T-helper 22 cell (primary cell): ENCODE measurements around the gene LAMB3.

Experiments
- DNase-seq: peaks from one replicate; pipeline ENCODE4 v3.0.0-alpha.2; 2020; ENCODE audit warnings: low read depth

The LAMB3 gene

GRCh38 chr1:209595599-209596285 is 56.5 kb downstream of the LAMB3 start:
- no peak for DNase-seq

GRCh38 chr1:209595028-209595427 is 57.2 kb downstream of the LAMB3 start:
- DNase-seq: no peak

GRCh38 chr1:209594440-209594839 is 57.8 kb downstream of the LAMB3 start:
- no peak for DNase-seq

GRCh38 chr1:209593747-209594146 is 58.5 kb downstream of the LAMB3 start:
- DNase-seq: no peak

- DNase-seq: no peak
Measured at GRCh38 chr1:209590405-209590804, 61.8 kb downstream of the LAMB3 start.

- DNase-seq: no peak
Measured at GRCh38 chr1:209589863-209590262, 62.4 kb downstream of the LAMB3 start.

- DNase-seq: no peak
Measured at GRCh38 chr1:209589440-209589839, 62.8 kb downstream of the LAMB3 start.

- DNase-seq: no peak
Measured at GRCh38 chr1:209587789-209588188, 64.4 kb downstream of the LAMB3 start.

- no peak for DNase-seq
Measured at GRCh38 chr1:209586221-209586740, 65.9 kb downstream of the LAMB3 start.

GRCh38 chr1:209585672-209586071 is 66.6 kb downstream of the LAMB3 start:
- DNase-seq: no peak

- no peak for DNase-seq
Measured at GRCh38 chr1:209585197-209585596, 67.0 kb downstream of the LAMB3 start.

- DNase-seq: no peak
Measured at GRCh38 chr1:209584231-209584672, 68.0 kb downstream of the LAMB3 start.

- DNase-seq: no peak
Measured at GRCh38 chr1:209583408-209583807, 68.8 kb downstream of the LAMB3 start, which contains the start of gene CAMK1G. Gene CAMK1G (plus strand): TSS chr1:209583714. CDS start chr1:209594984, 11,270 bp downstream.

- no peak for DNase-seq
Measured at GRCh38 chr1:209580577-209580976, 71.6 kb downstream of the LAMB3 start.

- DNase-seq: no peak
Measured at GRCh38 chr1:209577346-209577745, 74.9 kb downstream of the LAMB3 start.

GRCh38 chr1:209576392-209577197 is 75.6 kb downstream of the LAMB3 start:
- DNase-seq: peak; percentile 19

GRCh38 chr1:209570743-209571142 is 81.5 kb downstream of the LAMB3 start:
- no peak for DNase-seq

GRCh38 chr1:209569455-209570207 is 82.6 kb downstream of the LAMB3 start:
- peak; percentile 28 for DNase-seq

GRCh38 chr1:209567698-209568175 is 84.5 kb downstream of the LAMB3 start:
- DNase-seq: no peak

- peak; percentile 30 for DNase-seq
Measured at GRCh38 chr1:209565759-209566678, 86.2 kb downstream of the LAMB3 start.
